ENCODE data around the gene UVRAG.

GRCh38 chr11:76175783-76176182 is 360.8 kb downstream of the UVRAG start:
- TF ChIP-seq CTCF (IDR thresholded peaks at IDR 0.05; ENCODE audit: insufficient read depth, low read length, poor library complexity, severe bottlenecking) (no peak), EZH2phosphoT487 (conservative IDR thresholded peaks at IDR 0.05; ENCODE audit: low read length) (no peak)
